Glutamatergic neuron (in vitro differentiated cells): ENCODE data around the gene PKN1. TPM values are rescaled to one million over a fixed set of nuclear protein-coding genes. Genes with fewer than 3 reads are reported as not detected.

Experiments
- DNase-seq: peaks from one replicate; pipeline ENCODE4 v3.0.0; 2022
- H3K27ac Mint-ChIP-seq: one replicate; pipeline ENCODE4 v1.8.0; 2020; ENCODE audit warnings: mild to moderate bottlenecking, mixed read lengths, inconsistent platforms; ENCODE audit not compliant: unreplicated experiment
- H3K27me3 Mint-ChIP-seq: one replicate; pipeline ENCODE4 v1.8.0; 2020; ENCODE audit warnings: mild to moderate bottlenecking, moderate library complexity, mixed read lengths, inconsistent platforms; ENCODE audit not compliant: unreplicated experiment
- H3K36me3 Mint-ChIP-seq: one replicate; pipeline ENCODE4 v1.8.0; 2020; ENCODE audit warnings: mild to moderate bottlenecking, mixed read lengths, inconsistent platforms; ENCODE audit not compliant: unreplicated experiment
- H3K4me1 Mint-ChIP-seq: one replicate; pipeline ENCODE4 v1.8.0; 2020; ENCODE audit warnings: mild to moderate bottlenecking, low read depth, mixed read lengths, inconsistent platforms; ENCODE audit not compliant: unreplicated experiment
- H3K4me3 Mint-ChIP-seq: one replicate; pipeline ENCODE4 v1.8.0; 2020; ENCODE audit warnings: mild to moderate bottlenecking, mixed read lengths, inconsistent platforms; ENCODE audit not compliant: unreplicated experiment
- H3K9me3 Mint-ChIP-seq: one replicate; pipeline ENCODE4 v1.8.0; 2020; ENCODE audit warnings: mild to moderate bottlenecking, moderate library complexity, mixed read lengths, inconsistent platforms; ENCODE audit not compliant: unreplicated experiment
- long read RNA-seq: library from polyadenylated mRNA; unstranded; transcript quantifications from one replicate; pipeline ENCODE4 v2.0.0, GENCODE V29; 2020; ENCODE audit not compliant: unreplicated experiment
- total RNA-seq: library from RNA; stranded (reverse); fragmentation: NEBNext Ultra II Directional; extraction: Animal tissue kit (Norgen Biotek cat#: 25700); gene quantifications from one replicate; pipeline ENCODE4 v1.2.1, GENCODE V29; 2021; ENCODE audit not compliant: unreplicated experiment
- TF ChIP-seq, protein P1 (sequence below): fragments of 200-600 bp; sonication (generic); IDR thresholded peaks from one replicate; pipeline ENCODE4 v1.5.0; 2021; ENCODE audit not compliant: partially characterized antibody, unreplicated experiment

The PKN1 gene
- 117 TPM for total RNA-seq
- long read RNA-seq, partial matches to known transcripts: 6 of 11 reads
- long read RNA-seq, other reads (novel, unspliced or antisense): 2 of 11 reads

DNA sequence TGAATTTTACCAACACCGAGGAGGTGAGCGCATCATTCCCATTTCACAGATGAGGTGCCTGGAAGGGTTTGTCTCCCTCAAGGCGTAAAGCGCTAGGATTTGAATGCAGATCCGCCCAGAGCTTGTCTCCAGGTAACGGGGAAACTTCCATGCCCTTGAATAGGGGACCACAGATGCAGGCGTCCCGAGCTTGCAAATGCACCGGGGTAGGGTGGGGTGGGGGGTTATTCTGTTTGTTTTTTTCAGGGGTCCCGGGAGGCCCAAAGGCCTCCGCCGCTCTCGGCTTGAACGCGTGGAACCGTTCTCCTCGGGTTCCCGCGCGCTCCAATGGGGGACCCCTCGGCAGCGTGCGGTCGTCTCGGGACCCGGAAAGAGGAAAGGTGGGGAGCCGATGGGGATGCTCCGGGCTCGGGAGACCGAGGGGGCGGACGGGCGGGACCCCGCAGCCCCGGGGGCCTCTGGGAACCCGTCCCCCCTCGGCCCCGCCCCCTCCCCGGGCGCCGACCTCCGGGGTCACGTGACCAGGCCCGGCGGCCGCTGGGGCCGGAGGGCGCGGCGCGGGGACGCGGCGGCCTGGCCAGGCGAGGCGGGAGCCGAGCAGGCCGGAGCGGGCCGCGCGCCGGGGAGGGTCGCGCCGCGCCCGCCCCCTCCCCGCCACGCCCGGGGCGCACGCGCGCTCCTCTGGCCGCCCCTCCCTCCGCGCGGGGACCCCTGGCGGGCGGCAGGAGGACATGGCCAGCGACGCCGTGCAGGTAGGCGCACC lies at the start of gene PKN1:
Gene PKN1, plus strand, starts transcription at position 516 of the 763 bp plus-strand sequence. Its CDS starts 216 bp downstream, at position 732.
- peaks cover 9% of the 10 kb centered on the region for H3K27me3 Mint-ChIP-seq
- peak within 1 kb of the TSS; percentile 92 for H3K4me3 Mint-ChIP-seq
- TF ChIP-seq, protein P1, sequence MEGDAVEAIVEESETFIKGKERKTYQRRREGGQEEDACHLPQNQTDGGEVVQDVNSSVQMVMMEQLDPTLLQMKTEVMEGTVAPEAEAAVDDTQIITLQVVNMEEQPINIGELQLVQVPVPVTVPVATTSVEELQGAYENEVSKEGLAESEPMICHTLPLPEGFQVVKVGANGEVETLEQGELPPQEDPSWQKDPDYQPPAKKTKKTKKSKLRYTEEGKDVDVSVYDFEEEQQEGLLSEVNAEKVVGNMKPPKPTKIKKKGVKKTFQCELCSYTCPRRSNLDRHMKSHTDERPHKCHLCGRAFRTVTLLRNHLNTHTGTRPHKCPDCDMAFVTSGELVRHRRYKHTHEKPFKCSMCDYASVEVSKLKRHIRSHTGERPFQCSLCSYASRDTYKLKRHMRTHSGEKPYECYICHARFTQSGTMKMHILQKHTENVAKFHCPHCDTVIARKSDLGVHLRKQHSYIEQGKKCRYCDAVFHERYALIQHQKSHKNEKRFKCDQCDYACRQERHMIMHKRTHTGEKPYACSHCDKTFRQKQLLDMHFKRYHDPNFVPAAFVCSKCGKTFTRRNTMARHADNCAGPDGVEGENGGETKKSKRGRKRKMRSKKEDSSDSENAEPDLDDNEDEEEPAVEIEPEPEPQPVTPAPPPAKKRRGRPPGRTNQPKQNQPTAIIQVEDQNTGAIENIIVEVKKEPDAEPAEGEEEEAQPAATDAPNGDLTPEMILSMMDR: no peak
- peaks cover 2% of the 10 kb centered on the region for H3K4me1 Mint-ChIP-seq
- no peaks in the 10 kb centered on the region for H3K36me3 Mint-ChIP-seq
- H3K27ac Mint-ChIP-seq: peak within 1 kb of the TSS; percentile 70
- H3K9me3 Mint-ChIP-seq: peaks cover 6% of the 10 kb centered on the region
- DNase-seq: peak; percentile 81

DNA sequence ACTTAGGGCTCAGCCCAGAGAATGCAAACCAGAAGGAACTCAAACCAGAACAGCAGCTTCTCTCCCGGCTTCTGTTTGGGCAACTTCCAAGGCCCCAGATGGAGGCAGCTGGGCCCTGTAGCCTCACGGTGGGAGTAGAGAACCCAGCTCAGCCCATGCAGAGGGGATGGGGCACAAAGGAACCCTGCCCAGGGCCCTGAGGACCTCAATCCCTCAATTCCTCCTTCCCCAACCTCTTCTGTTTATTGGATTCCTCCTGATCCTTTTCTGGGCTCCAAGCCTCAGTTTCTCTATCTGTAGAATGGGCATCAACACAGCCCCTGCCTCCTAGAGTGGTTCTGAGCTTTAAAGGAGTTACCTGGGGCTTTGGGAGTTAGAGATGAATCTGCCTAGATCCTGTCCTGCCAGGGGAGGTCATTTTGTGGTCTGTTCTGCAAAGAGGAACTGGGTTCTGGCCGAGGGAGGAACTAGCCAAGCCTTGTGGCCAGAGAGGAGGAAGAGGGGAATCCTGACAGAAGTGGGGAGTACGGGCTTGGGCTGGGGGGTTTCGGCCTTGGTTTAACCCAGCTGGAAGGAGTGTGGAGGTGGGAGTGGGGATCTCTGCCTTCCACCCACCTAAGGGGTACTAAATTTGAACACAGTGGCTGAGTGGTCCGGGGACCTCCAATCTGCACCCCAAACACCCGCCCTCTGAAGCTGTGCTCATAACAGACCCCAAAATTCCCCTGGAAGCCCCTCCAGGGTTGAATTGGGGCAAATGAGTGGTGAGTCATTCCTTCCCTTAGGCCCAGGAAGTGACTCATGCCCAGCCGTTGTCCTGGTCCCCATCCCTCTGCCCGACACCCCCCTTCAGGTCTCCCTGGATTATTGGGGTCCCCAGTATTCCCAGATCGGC lies 49.2 kb upstream of the PKN1 start:
- H3K4me1 Mint-ChIP-seq: peaks cover 10% of the 10 kb centered on the region
- no peak overlapping the region for H3K27ac Mint-ChIP-seq
- DNase-seq: no peak
- TF ChIP-seq, protein P1: no peak
- no peaks in the 10 kb centered on the region for H3K36me3 Mint-ChIP-seq
- peaks cover 8% of the 10 kb centered on the region for H3K27me3 Mint-ChIP-seq
- no peak overlapping the region for H3K4me3 Mint-ChIP-seq
- H3K9me3 Mint-ChIP-seq: peaks cover 3% of the 10 kb centered on the region

DNA sequence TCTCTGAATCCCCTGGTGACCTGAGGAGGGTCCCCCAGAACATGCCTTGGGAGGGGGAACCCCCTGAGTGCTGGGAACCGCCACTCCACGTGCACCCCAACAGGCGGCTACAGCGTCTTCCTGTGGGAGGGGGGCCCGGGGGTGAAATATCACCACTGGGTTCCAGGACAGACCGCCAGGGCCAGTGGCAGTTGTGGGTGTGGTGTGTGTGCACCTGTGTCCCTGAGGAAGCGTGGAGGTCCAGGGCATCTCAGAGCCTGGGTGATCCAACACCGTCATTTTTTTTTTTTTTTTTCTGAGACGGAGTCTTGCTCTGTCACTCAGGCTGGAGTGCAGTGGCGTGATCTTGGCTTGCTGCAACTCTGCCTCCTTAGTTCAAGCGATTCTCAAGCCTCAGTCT lies 47.6 kb upstream of the PKN1 start:
- no peaks in the 10 kb centered on the region for H3K36me3 Mint-ChIP-seq
- no peak overlapping the region for H3K4me3 Mint-ChIP-seq
- peaks cover 8% of the 10 kb centered on the region for H3K27me3 Mint-ChIP-seq
- TF ChIP-seq, protein P1: no peak
- no peak overlapping the region for H3K27ac Mint-ChIP-seq
- DNase-seq: no peak
- H3K4me1 Mint-ChIP-seq: peaks cover 8% of the 10 kb centered on the region
- peaks cover 3% of the 10 kb centered on the region for H3K9me3 Mint-ChIP-seq

DNA sequence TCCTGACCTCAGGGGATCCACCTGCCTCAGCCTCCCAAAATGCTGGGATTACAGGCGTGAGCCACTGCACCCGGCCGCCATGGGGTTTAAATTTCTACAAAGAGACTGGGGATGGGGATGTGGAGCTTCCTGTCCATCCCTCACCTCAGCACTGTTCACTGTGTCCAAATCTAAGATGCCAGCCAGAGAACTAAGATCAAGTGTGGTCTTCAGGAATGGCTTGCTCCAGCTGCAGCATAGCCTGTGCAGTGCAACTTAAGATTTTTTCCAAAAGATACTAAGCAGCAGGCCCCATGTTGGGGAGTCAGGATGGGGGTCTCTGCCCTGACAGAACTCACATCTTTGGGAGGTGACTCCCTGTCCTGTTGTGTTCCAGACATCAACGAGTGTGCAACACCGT lies 42.6 kb upstream of the PKN1 start:
- peaks cover 4% of the 10 kb centered on the region for H3K9me3 Mint-ChIP-seq
- peaks cover 13% of the 10 kb centered on the region for H3K4me1 Mint-ChIP-seq
- H3K36me3 Mint-ChIP-seq: no peaks in the 10 kb centered on the region
- H3K4me3 Mint-ChIP-seq: no peak overlapping the region
- no peak overlapping the region for H3K27ac Mint-ChIP-seq
- TF ChIP-seq, protein P1: no peak
- DNase-seq: no peak
- H3K27me3 Mint-ChIP-seq: peaks cover 9% of the 10 kb centered on the region
